NT2/D1 (cell line): ENCODE measurements around the gene CLDN2.

Experiments
- DNase-seq: peaks from one replicate; pipeline ENCODE4 v3.0.0-alpha.2; 2011; ENCODE audit warnings: low read depth, low spot score
- H3K27me3 ChIP-seq: 2 replicates; pipeline ENCODE4 v1.6.0; 2011; ENCODE audit warnings: mild to moderate bottlenecking; ENCODE audit not compliant: insufficient read length, insufficient read depth
- H3K36me3 ChIP-seq: 2 replicates; pipeline ENCODE4 v1.6.1; 2011; ENCODE audit warnings: mild to moderate bottlenecking, low read length, mixed read lengths; ENCODE audit not compliant: insufficient read depth, insufficient read length
- H3K4me1 ChIP-seq: 2 replicates; pipeline ENCODE4 v1.5.1; 2011; ENCODE audit not compliant: insufficient read depth, insufficient read length
- H3K4me3 ChIP-seq: 2 replicates; pipeline ENCODE4 v1.5.1; 2011; ENCODE audit warnings: low read depth; ENCODE audit not compliant: insufficient read length
- H3K9ac ChIP-seq: 2 replicates; pipeline ENCODE4 v1.6.0; 2011; ENCODE audit warnings: low read depth; ENCODE audit not compliant: insufficient read length
- H3K9me3 ChIP-seq: 2 replicates; pipeline ENCODE4 v1.5.1; 2011; ENCODE audit warnings: mild to moderate bottlenecking, low read length; ENCODE audit not compliant: insufficient read depth
- SUZ12 ChIP-seq: IDR thresholded peaks from 2 replicates; pipeline ENCODE4 v1.6.1; 2011; ENCODE audit not compliant: insufficient read length, insufficient read depth; ENCODE audit errors: extremely low read depth
- YY1 ChIP-seq: IDR thresholded peaks from 2 replicates; pipeline ENCODE4 v1.6.1; 2011; ENCODE audit not compliant: insufficient read length, insufficient read depth
- ZNF274 ChIP-seq: IDR thresholded peaks from 2 replicates; pipeline ENCODE4 v1.6.1; 2011; ENCODE audit warnings: mild to moderate bottlenecking, low read depth, low read length

Gene CLDN2

DNA sequence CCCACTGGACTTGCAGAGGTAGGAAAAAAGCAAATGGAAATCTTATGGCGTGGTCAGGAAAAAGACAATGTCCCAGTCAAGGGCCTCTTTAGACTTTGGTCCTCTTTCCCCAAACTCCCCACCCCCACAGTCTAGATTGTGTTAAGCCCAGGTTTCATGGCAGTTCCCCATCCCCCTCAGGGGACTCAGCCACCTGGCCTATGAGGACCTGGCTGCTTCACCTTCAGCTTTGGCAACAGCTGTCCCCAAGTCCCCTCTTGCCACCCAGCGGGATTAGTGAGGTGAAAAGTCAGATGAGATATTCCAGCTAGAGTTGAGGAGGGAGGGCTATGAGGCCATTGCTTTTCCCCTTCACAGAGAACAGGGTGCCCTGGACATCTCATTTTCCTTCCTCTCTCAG lies 17.5 kb upstream of the CLDN2 start:
- Histone ChIP-seq H3K36me3 (no peaks in the 10 kb centered on the region), H3K4me1 (peaks cover 3% of the 10 kb centered on the region), H3K9ac (no peak overlapping the region), H3K27me3 (no peaks in the 10 kb centered on the region), H3K9me3 (no peaks in the 10 kb centered on the region), H3K4me3 (no peak overlapping the region)
- TF ChIP-seq SUZ12 (no peak), YY1 (no peak), ZNF274 (no peak)
- DNase-seq, result no peak

DNA sequence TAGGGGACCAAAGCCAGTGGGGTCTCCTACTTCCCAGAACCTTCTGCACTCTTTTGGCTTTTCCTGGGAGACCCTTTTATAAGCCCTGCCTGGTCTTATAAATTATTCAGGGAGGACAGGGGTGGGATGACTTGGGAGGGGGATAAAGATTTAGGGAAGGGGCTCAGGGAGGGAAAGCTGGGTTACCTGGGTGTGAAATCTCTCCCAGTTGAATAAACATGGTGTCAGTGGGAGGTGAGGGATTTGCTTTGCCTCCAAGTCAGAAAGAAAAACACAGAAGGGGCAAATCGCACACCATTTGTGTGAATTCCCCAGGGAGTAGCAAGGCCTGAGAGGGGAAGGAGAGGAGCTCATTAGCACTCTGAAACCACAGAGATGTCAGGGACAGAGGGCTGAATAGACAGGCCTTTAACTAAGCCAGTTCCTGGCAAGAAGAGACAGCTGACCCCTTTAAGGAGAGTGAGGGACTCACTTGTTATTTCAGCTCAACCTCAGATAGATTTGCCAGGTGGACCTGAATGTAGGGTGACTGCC lies 16.8 kb upstream of the CLDN2 start, which contains the start of gene RIPPLY1:
Gene RIPPLY1 (minus strand): TSS at position 51 of the 534 bp plus-strand sequence. CDS start 54 bp downstream, outside the sequence.
- Histone ChIP-seq H3K9ac (no peak within 1 kb of the TSS), H3K27me3 (no peaks in the 10 kb centered on the region), H3K36me3 (no peaks in the 10 kb centered on the region), H3K4me3 (no peak within 1 kb of the TSS), H3K4me1 (peaks cover 3% of the 10 kb centered on the region), H3K9me3 (no peaks in the 10 kb centered on the region)
- TF ChIP-seq SUZ12 (no peak), ZNF274 (no peak)
- DNase-seq, result no peak

DNA sequence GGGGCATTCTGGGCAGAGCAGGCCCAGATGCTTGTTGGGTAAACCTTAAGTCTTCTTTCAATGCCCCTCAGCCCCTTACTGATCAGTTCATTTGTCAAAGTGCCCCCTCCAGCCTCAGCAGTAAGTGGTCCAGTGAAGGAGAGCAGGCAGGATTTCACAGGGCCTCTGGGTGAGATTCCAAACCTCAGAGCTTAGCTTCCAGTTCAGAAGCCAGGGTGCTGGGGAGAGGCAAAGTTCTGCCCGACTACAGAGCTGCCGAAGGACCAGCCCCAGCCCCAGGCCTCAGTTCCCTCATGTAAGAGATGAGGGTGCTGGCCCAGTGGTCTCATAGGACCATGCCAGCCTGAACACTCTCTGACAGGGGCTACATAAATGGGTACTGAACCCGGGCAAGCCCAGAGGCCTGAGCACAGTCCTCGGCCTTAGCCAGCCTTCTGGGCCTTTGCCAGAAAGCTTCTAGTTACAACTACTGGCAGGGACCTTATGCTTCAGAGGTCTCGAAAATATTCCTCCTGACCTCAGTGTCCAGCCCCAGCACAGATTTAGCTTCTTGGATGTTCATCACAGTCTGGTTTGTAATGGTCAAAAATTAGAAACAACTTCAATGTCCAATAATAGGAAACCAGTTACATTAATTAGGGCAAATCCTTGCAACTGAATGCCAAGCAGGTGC lies 16.2 kb upstream of the CLDN2 start:
- DNase-seq, result no peak
- H3K4me1 ChIP-seq, result peaks cover 3% of the 10 kb centered on the region
- TF ChIP-seq ZNF274, result no peak
- TF ChIP-seq YY1, result no peak
- no peak for TF ChIP-seq SUZ12
- H3K9ac ChIP-seq, result no peak overlapping the region
- H3K27me3 ChIP-seq, result no peaks in the 10 kb centered on the region
- H3K36me3 ChIP-seq, result no peaks in the 10 kb centered on the region
- no peaks in the 10 kb centered on the region for H3K9me3 ChIP-seq
- no peak overlapping the region for H3K4me3 ChIP-seq

DNA sequence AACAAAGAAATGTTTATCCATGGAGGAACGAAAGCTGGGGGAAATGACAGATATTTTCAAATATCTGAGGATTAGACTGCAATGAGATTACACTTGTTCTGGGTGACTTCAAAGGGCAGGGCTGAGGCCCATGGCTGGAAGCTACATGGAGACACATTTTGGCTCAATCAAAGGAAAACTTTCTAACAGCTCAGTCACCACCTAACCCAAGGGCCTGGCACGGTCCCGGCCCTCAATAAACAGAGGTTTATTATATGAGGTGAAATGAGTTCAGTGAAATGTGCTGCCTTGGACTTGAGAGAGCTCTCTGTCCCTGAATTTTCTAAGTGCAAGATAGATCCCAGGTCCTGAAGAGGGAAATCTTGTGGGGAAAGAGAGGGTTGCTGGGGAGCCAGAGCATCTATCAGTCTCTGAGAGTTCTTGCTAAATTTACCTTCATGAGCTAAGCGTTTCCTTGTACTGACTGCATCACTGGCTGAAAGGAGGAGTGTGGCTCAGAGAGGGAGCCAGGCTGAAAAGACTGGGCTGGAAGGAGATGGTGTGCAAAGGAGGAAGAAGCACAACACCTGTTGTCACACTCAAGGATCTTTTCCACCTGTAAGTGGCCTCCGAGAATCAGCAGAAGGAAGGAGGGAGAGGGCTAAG lies 15.0 kb upstream of the CLDN2 start:
- no peak overlapping the region for H3K4me3 ChIP-seq
- H3K9me3 ChIP-seq, result no peaks in the 10 kb centered on the region
- no peaks in the 10 kb centered on the region for H3K27me3 ChIP-seq
- no peaks in the 10 kb centered on the region for H3K36me3 ChIP-seq
- DNase-seq, result no peak
- TF ChIP-seq ZNF274, result no peak
- no peak for TF ChIP-seq YY1
- TF ChIP-seq SUZ12, result no peak
- H3K4me1 ChIP-seq, result peaks cover 3% of the 10 kb centered on the region
- no peak overlapping the region for H3K9ac ChIP-seq

DNA sequence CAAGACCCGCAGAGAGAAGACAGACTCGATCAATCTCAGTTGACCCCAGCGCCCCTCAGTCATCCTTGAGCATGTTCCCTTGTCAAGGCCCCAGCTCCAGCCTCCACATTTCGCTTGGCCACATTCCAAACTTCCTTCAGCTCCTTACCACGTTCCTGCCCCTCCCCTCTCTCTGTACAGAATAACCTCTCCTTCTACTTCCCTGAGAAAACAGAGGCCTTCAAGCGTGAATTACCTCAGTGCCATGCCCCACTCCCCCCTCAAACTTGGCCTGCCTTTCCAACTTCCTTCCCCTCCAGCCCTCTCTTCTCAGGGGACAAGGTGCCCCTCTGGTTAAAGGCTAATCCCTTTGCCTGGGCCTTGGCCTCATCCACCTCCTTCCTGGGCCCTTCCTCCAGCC lies 13.8 kb upstream of the CLDN2 start:
- Histone ChIP-seq H3K4me3 (no peak overlapping the region), H3K9ac (no peak overlapping the region), H3K36me3 (no peaks in the 10 kb centered on the region), H3K4me1 (peaks cover 3% of the 10 kb centered on the region), H3K9me3 (no peaks in the 10 kb centered on the region), H3K27me3 (no peaks in the 10 kb centered on the region)
- no peak for DNase-seq
- no peak for TF ChIP-seq YY1
- TF ChIP-seq SUZ12, result no peak
- TF ChIP-seq ZNF274, result no peak

DNA sequence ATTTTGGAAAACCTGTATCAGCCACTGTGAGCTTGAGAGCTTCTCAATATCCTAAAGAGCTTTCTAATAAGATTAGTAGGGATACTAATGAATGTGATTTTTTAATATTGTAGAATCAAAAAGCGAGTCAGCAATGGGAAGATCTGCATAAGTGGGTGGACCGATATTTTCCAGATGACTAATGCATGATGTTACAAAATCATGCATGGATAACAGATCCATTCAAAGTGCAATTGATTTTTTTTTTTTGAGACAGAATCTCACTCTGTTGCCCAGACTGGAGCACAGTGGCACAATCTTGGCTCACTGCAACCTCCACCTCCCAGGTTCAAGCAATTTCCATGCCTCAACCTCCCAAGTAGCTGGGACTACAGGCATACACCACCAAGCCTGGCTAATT lies 7.3 kb upstream of the CLDN2 start:
- no peak overlapping the region for H3K4me3 ChIP-seq
- DNase-seq, result no peak
- TF ChIP-seq ZNF274, result no peak
- no peak for TF ChIP-seq YY1
- no peak for TF ChIP-seq SUZ12
- H3K9ac ChIP-seq, result no peak overlapping the region
- no peaks in the 10 kb centered on the region for H3K9me3 ChIP-seq
- H3K27me3 ChIP-seq, result no peaks in the 10 kb centered on the region
- H3K4me1 ChIP-seq, result no peaks in the 10 kb centered on the region
- H3K36me3 ChIP-seq, result no peaks in the 10 kb centered on the region

DNA sequence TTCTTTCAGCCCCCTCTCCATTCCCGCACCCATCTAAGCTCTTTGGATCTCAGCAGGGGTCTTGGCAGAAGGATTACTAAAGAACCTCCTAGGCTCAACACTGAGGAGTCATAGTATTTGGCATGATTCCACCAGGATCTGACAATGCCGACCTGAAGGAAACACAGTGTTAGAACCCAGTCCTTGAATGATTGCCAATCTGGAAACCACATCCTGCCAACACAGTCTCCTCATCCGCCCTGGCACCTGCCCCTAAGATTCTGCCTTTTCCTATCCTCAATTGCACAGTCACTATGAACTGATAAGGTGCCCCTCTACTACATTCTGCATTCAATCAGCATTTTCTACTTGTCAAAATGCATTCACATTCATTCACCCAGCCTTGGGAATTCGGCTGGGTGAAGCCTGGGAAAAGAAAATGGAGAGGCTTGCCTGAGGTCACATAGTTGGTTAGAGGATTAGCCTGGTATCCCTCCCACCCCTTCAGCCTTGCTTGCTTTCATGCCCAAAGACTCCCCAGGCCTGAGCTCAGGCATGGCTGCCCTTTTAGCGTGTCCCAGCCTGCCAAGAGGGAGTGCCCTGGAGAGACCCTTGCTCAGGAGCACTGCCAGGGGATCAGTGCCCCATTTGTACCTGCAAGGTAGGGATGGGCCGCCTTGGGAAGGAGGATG lies 2.2 kb upstream of the CLDN2 start:
- peaks cover 18% of the 10 kb centered on the region for H3K27me3 ChIP-seq
- no peak overlapping the region for H3K9ac ChIP-seq
- DNase-seq, result no peak
- TF ChIP-seq YY1 (no peak), SUZ12 (no peak), ZNF274 (no peak)
- H3K36me3 ChIP-seq, result no peaks in the 10 kb centered on the region
- peaks cover 2% of the 10 kb centered on the region for H3K4me1 ChIP-seq
- H3K9me3 ChIP-seq, result no peaks in the 10 kb centered on the region
- no peak overlapping the region for H3K4me3 ChIP-seq
